LNCAP (cell line): ENCODE results near the gene SMARCD1.

Experiments used
- CTCF ChIP-seq: fragments of 450-650 bp; IDR thresholded peaks from 2 replicates; pipeline ENCODE4 v1.5.1; 2017; ENCODE audit warnings: mild to moderate bottlenecking

SMARCD1 gene

GRCh38 chr12:50120521-50120920, 35.4 kb downstream of the SMARCD1 start:
- TF ChIP-seq CTCF = no peak

GRCh38 chr12:50120953-50121352, 35.8 kb downstream of the SMARCD1 start:
- TF ChIP-seq CTCF = no peak

- no peak for TF ChIP-seq CTCF
These were observed 36.5 kb downstream of the SMARCD1 start for GRCh38 chr12:50121641-50122040.

GRCh38 chr12:50123203-50123602, 38.1 kb downstream of the SMARCD1 start:
- no peak for TF ChIP-seq CTCF

- no peak for TF ChIP-seq CTCF
These were observed 42.4 kb downstream of the SMARCD1 start for GRCh38 chr12:50127546-50127945.

GRCh38 chr12:50129290-50129689, 44.1 kb downstream of the SMARCD1 start:
- no peak for TF ChIP-seq CTCF

GRCh38 chr12:50132505-50133135, 47.5 kb downstream of the SMARCD1 start:
- peak; percentile 48; the same call in 1 of the 2 replicates for TF ChIP-seq CTCF

- no peak for TF ChIP-seq CTCF
These were observed 57.9 kb downstream of the SMARCD1 start for GRCh38 chr12:50142993-50143392.
